ENCODE results near the gene MCF2L2. TPM values are rescaled to one million over a fixed set of nuclear protein-coding genes. Genes with fewer than 3 reads are reported as not detected.

Gene MCF2L2
- total RNA-seq, 1 experiment from 2014 or later: 3.9 TPM

- ChIA-PET CTCF (no interaction called here), POLR2A (no interaction called here)
- no peak for TF ChIP-seq CTCF (IDR thresholded peaks at IDR 0.05; ENCODE audit: insufficient read depth in 1 of 2, low read depth in 1 of 2, low read length in 1 of 2, severe bottlenecking in 1 of 2, unreplicated experiment in 1 of 2)
- no TSS peak for BruUV-seq (replicated peaks)
- Histone ChIP-seq H3K4me1 (no peaks in the 10 kb centered on the region), H3K4me3 (ENCODE audit: low read depth, low read length) (no peak overlapping the region), H3K9me3 (no peaks in the 10 kb centered on the region), H3K36me3 (ENCODE audit: control insufficient read depth, insufficient read depth, low read length) (no peaks in the 10 kb centered on the region), H3K27me3 (replicated peaks; ENCODE audit: control insufficient read depth, insufficient read depth, low read length) (no peaks in the 10 kb centered on the region)
- no peaks in the 10 kb centered on the region for H3K4me1 Mint-ChIP-seq (ENCODE audit: low read depth, unreplicated experiment)
- no peaks in the 10 kb centered on the region for H3K9me3 Mint-ChIP-seq (ENCODE audit: unreplicated experiment)
- H3K36me3 Mint-ChIP-seq (ENCODE audit: insufficient read depth, unreplicated experiment): no peaks in the 10 kb centered on the region
- H3K27ac Mint-ChIP-seq (ENCODE audit: unreplicated experiment): no peak overlapping the region
- H3K27me3 Mint-ChIP-seq (ENCODE audit: insufficient read depth, unreplicated experiment): no peaks in the 10 kb centered on the region
- H3K4me3 Mint-ChIP-seq (ENCODE audit: unreplicated experiment): no peak overlapping the region
- no peak for DNase-seq
- intact Hi-C loops (cut with micrococcal nuclease; ENCODE audit: unreplicated experiment): no loop called here
These were observed 85.6 kb downstream of the MCF2L2 start for GRCh38 chr3:183342824-183343223.

GRCh38 chr3:183341545-183342288 lies 86.7 kb downstream of the MCF2L2 start:
- TF ChIP-seq CTCF (IDR thresholded peaks at IDR 0.05; ENCODE audit: insufficient read depth in 1 of 2, low read depth in 1 of 2, low read length in 1 of 2, severe bottlenecking in 1 of 2, unreplicated experiment in 1 of 2): no peak
- ChIA-PET CTCF (no interaction called here), POLR2A (no interaction called here)
- no peak overlapping the region for H3K27ac Mint-ChIP-seq (ENCODE audit: unreplicated experiment)
- no TSS peak for BruUV-seq (replicated peaks)
- no peaks in the 10 kb centered on the region for H3K4me1 Mint-ChIP-seq (ENCODE audit: low read depth, unreplicated experiment)
- no peak overlapping the region for H3K4me3 Mint-ChIP-seq (ENCODE audit: unreplicated experiment)
- no peaks in the 10 kb centered on the region for H3K9me3 ChIP-seq
- H3K9me3 Mint-ChIP-seq (ENCODE audit: unreplicated experiment): no peaks in the 10 kb centered on the region
- no peaks in the 10 kb centered on the region for H3K4me1 ChIP-seq
- no peaks in the 10 kb centered on the region for H3K36me3 ChIP-seq (ENCODE audit: control insufficient read depth, insufficient read depth, low read length)
- DNase-seq: no peak
- no peaks in the 10 kb centered on the region for H3K27me3 ChIP-seq (replicated peaks; ENCODE audit: control insufficient read depth, insufficient read depth, low read length)
- intact Hi-C loops (cut with micrococcal nuclease; ENCODE audit: unreplicated experiment): no loop called here
- H3K36me3 Mint-ChIP-seq (ENCODE audit: insufficient read depth, unreplicated experiment): no peaks in the 10 kb centered on the region
- H3K27me3 Mint-ChIP-seq (ENCODE audit: insufficient read depth, unreplicated experiment): no peaks in the 10 kb centered on the region
- H3K4me3 ChIP-seq (ENCODE audit: low read depth, low read length): no peak overlapping the region

DNA sequence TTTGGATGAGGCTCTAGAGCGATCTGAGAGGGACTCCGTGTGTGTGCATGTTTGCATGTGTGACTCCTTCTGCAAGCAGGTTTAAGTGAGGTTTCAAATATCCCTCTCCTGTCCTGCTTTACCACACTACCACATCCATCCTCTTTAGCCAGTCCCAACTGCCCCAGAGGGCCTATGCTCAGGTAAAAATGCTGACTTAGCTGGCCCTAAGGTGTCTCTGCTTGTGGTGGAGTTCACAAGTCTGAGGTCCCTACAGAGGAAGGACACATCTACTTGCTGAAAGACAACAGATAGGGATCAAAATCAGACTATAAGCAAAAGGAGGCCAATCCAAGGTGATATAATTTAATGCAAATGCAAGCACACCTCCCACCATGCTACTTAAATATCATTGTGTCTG lies 88.2 kb downstream of the MCF2L2 start:
- H3K27ac Mint-ChIP-seq (ENCODE audit: unreplicated experiment): no peak overlapping the region
- H3K9me3 ChIP-seq: no peaks in the 10 kb centered on the region
- DNase-seq: no peak
- no peaks in the 10 kb centered on the region for H3K27me3 ChIP-seq (replicated peaks; ENCODE audit: control insufficient read depth, insufficient read depth, low read length)
- POLR2A ChIA-PET: no interaction called here
- no peaks in the 10 kb centered on the region for H3K4me1 Mint-ChIP-seq (ENCODE audit: low read depth, unreplicated experiment)
- H3K9me3 Mint-ChIP-seq (ENCODE audit: unreplicated experiment): no peaks in the 10 kb centered on the region
- no peak for TF ChIP-seq CTCF (IDR thresholded peaks at IDR 0.05; ENCODE audit: insufficient read depth in 1 of 2, low read depth in 1 of 2, low read length in 1 of 2, severe bottlenecking in 1 of 2, unreplicated experiment in 1 of 2)
- no TSS peak for BruUV-seq (replicated peaks)
- H3K36me3 ChIP-seq (ENCODE audit: control insufficient read depth, insufficient read depth, low read length): no peaks in the 10 kb centered on the region
- CTCF ChIA-PET: no interaction called here
- no peaks in the 10 kb centered on the region for H3K36me3 Mint-ChIP-seq (ENCODE audit: insufficient read depth, unreplicated experiment)
- H3K4me1 ChIP-seq: no peaks in the 10 kb centered on the region
- H3K4me3 ChIP-seq (ENCODE audit: low read depth, low read length): no peak overlapping the region
- no peak overlapping the region for H3K4me3 Mint-ChIP-seq (ENCODE audit: unreplicated experiment)
- no peaks in the 10 kb centered on the region for H3K27me3 Mint-ChIP-seq (ENCODE audit: insufficient read depth, unreplicated experiment)
- intact Hi-C loops (cut with micrococcal nuclease; ENCODE audit: unreplicated experiment): no loop called here

All from Caco-2 (cell line).